HepG2 (cell line): Measurements from ENCODE around the gene INTS15. TPM values are rescaled to one million over a fixed set of nuclear protein-coding genes. Genes with fewer than 3 reads are reported as not detected.

ENCODE experiments used
- CHD4 ChIP-seq: fragments of 200-600 bp; sonication (generic); IDR thresholded peaks from 2 replicates; pipeline ENCODE4 v1.7.0; 2017; ENCODE audit warnings: mild to moderate bottlenecking, low read length, borderline replicate concordance
- CREBL2 ChIP-seq: sonication (generic); formaldehyde crosslinking; IDR thresholded peaks from 2 replicates; pipeline ENCODE4 v1.8.1; 2023; ENCODE audit warnings: missing genetic modification reagents, mild to moderate bottlenecking, borderline replicate concordance
- CREM ChIP-seq, 2 experiments: sonication (generic) in 1 of 2; formaldehyde crosslinking in 1 of 2; IDR thresholded peaks; 2 replicates each; pipeline versions ENCODE4 v1.4.0 to v1.6.1; 2016 to 2020; ENCODE audit warnings: antibody characterized with exemption in 1 of 2, mild to moderate bottlenecking in 1 of 2, missing genetic modification reagents in 1 of 2
- KAT2B ChIP-seq: fragments of 150-350 bp; IDR thresholded peaks from 2 replicates; pipeline ENCODE4 v1.6.1; 2014; ENCODE audit warnings: low read depth, low read length, borderline replicate concordance
- PATZ1 ChIP-seq: sonication (generic); formaldehyde crosslinking; IDR thresholded peaks from 2 replicates; pipeline ENCODE4 v1.4.0; 2020; ENCODE audit warnings: missing genetic modification reagents
- SAP130 ChIP-seq: IDR thresholded peaks from 2 replicates; pipeline ENCODE4 v1.6.1; 2016; ENCODE audit warnings: low read depth
- ZFP82 ChIP-seq: sonication (generic); formaldehyde crosslinking; IDR thresholded peaks from 2 replicates; pipeline ENCODE4 v1.5.1; 2020; ENCODE audit warnings: mild to moderate bottlenecking, missing genetic modification reagents, borderline replicate concordance
- ZNF235 ChIP-seq: sonication (generic); formaldehyde crosslinking; IDR thresholded peaks from 2 replicates; pipeline ENCODE4 v1.8.1; 2023; ENCODE audit warnings: mild to moderate bottlenecking, missing genetic modification reagents, borderline replicate concordance
- ZNF343 ChIP-seq: sonication (generic); formaldehyde crosslinking; IDR thresholded peaks from 2 replicates; pipeline ENCODE4 v1.4.0; 2020; ENCODE audit warnings: mild to moderate bottlenecking, missing genetic modification reagents
- ZNF598 ChIP-seq: sonication (generic); formaldehyde crosslinking; IDR thresholded peaks from 2 replicates; pipeline ENCODE4 v1.5.1; 2020; ENCODE audit warnings: mild to moderate bottlenecking, missing genetic modification reagents, borderline replicate concordance
- ZNF883 ChIP-seq: sonication (generic); formaldehyde crosslinking; IDR thresholded peaks from 2 replicates; pipeline ENCODE4 v1.5.1; 2020; ENCODE audit warnings: mild to moderate bottlenecking, missing genetic modification reagents; ENCODE audit errors: not compliant biosample characterization
- ZSCAN9 ChIP-seq: IDR thresholded peaks from 2 replicates; pipeline ENCODE4 v1.6.1; 2016; ENCODE audit warnings: borderline replicate concordance
- polyA plus RNA-seq, 8 experiments: library from polyadenylated mRNA; depleted of rRNA in 3 of 8; stranded (reverse) in 7 of 8; unstranded in 1 of 8; fragments of >200 nt; fragmentation: Illumina TruSeq in 4 of 8; extraction: Trizol in 4 of 8; gene quantifications; 2 replicates each; pipeline versions ENCODE4 v1.2.1 to v1.2.3, GENCODE V29; 2011 to 2016; ENCODE audit warnings: low read depth in 4 of 8, missing spikeins in 1 of 8, mixed read lengths in 1 of 8; ENCODE audit not compliant: insufficient read depth in 1 of 8
- total RNA-seq, 5 experiments: library from RNA; depleted of rRNA; stranded (reverse); fragments of >200 nt; fragmentation: Illumina TruSeq; extraction: Trizol; gene quantifications; 2 replicates each; pipeline ENCODE4 v1.2.3, GENCODE V29; 2016; ENCODE audit warnings: low read depth in 1 of 5
- TF ChIP-seq, protein P1 (sequence below): sonication (generic); formaldehyde crosslinking; IDR thresholded peaks from 2 replicates; pipeline ENCODE4 v1.8.0; 2022; ENCODE audit warnings: missing genetic modification reagents, mild to moderate bottlenecking, inconsistent platforms, borderline replicate concordance
- TF ChIP-seq, protein P2 (sequence below): sonication (generic); formaldehyde crosslinking; IDR thresholded peaks from 2 replicates; pipeline ENCODE4 v1.5.0; 2020; ENCODE audit warnings: missing genetic modification reagents
- TF ChIP-seq, protein P3 (sequence below): sonication (generic); formaldehyde crosslinking; IDR thresholded peaks from 2 replicates; pipeline ENCODE4 v1.4.0; 2020; ENCODE audit warnings: mild to moderate bottlenecking, low read depth, missing genetic modification reagents
- TF ChIP-seq, protein P4 (sequence below): sonication (generic); formaldehyde crosslinking; IDR thresholded peaks from 2 replicates; pipeline ENCODE4 v1.4.0; 2020; ENCODE audit warnings: missing genetic modification reagents, borderline replicate concordance

Gene INTS15
- total and polyA plus RNA-seq, 2 of the 13 experiments (the other 11 are each of a cell fraction or from before 2014, with no cell fraction given): 16.3 to 25.7 TPM

DNA sequence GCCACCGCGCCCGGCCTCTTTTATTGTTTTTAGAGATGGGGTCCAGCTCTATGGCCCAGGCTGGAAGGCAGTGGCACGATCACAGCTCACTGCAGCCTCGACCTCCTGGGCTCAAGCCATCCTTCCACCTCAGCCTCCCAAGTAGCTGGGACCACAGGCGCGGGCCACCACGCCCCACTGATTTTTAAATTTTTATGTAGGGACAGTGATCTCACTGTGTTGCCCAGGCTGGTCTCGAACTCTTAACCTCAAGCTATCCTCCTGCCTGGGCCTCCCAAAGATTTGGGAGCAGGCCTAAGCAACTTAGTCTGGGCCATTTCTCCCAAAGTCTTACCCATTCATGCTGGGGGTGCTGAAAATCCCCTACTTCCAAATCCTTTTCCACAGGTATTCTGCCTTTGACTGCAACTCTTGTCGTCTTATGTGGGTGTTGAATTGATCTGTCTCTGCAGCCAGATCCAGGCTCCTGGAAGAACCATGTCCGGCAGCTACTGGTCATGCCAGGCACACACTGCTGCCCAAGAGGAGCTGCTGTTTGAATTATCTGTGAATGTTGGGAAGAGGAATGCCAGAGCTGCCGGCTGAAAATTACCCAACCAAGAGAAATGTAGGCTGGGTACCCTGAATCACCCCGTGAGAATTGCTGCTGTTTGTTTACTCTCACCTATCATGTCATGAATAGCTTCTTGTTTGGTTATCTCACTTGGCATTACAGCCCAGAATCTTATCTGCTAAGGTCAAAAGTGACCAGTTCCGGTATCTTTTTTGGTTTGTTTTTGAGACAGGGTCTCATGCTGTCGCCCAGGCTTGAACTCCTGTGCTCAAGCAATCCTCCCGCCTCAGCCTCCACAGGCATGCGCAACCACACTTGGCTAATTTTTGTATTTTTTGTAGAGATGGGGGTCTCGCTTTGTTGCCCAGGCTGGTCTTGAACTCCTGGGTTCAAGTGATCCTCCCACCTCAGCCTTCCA is 11.4 kb upstream of the INTS15 start (continued):
- TF ChIP-seq CREM (IDR thresholded peaks at IDR 0.05): peak; percentile 77
- no peak for TF ChIP-seq CREM (CRISPR knock-in tag; IDR thresholded peaks at IDR 0.05)
- TF ChIP-seq, protein P1, sequence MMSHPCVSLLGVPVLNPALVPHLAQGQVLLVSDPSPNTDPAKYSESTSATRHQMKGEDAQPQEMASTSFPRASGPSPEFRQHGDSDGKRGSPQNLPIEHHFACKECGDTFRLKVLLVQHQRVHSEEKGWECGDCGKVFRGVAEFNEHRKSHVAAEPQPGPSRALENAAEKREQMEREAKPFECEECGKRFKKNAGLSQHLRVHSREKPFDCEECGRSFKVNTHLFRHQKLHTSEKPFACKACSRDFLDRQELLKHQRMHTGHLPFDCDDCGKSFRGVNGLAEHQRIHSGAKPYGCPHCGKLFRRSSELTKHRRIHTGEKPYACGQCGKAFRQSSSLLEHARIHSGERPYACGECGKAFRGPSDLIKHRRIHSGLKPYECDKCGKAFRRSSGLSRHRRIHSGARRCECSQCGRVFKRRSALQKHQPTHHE (CRISPR knock-in tag): no peak; the same call in 1 of the 2 replicates
- peak; percentile 51; the same call in 1 of the 2 replicates for TF ChIP-seq PATZ1 (CRISPR knock-in tag)
- no peak for TF ChIP-seq ZNF598 (CRISPR knock-in tag)
- no peak for TF ChIP-seq KAT2B
- 0 out of 2 replicates have a peak, but pooled peaks have one; percentile 13 for TF ChIP-seq ZFP82 (CRISPR knock-in tag)
- TF ChIP-seq, protein P2, sequence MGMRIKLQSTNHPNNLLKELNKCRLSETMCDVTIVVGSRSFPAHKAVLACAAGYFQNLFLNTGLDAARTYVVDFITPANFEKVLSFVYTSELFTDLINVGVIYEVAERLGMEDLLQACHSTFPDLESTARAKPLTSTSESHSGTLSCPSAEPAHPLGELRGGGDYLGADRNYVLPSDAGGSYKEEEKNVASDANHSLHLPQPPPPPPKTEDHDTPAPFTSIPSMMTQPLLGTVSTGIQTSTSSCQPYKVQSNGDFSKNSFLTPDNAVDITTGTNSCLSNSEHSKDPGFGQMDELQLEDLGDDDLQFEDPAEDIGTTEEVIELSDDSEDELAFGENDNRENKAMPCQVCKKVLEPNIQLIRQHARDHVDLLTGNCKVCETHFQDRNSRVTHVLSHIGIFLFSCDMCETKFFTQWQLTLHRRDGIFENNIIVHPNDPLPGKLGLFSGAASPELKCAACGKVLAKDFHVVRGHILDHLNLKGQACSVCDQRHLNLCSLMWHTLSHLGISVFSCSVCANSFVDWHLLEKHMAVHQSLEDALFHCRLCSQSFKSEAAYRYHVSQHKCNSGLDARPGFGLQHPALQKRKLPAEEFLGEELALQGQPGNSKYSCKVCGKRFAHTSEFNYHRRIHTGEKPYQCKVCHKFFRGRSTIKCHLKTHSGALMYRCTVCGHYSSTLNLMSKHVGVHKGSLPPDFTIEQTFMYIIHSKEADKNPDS (CRISPR knock-in tag): no peak
- TF ChIP-seq CREBL2 (CRISPR knock-in tag): no peak
- TF ChIP-seq ZNF235 (CRISPR knock-in tag): no peak; the same call in 1 of the 2 replicates
- no peak for TF ChIP-seq ZNF883 (CRISPR knock-in tag)
- TF ChIP-seq, protein P3, sequence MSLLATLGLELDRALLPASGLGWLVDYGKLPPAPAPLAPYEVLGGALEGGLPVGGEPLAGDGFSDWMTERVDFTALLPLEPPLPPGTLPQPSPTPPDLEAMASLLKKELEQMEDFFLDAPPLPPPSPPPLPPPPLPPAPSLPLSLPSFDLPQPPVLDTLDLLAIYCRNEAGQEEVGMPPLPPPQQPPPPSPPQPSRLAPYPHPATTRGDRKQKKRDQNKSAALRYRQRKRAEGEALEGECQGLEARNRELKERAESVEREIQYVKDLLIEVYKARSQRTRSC (CRISPR knock-in tag): no peak
- no peak for TF ChIP-seq ZNF343
- TF ChIP-seq CHD4: peak; percentile 56; the same call in 1 of the 2 replicates
- no peak for TF ChIP-seq ZSCAN9 (CRISPR knock-in tag)
- TF ChIP-seq SAP130 (CRISPR knock-in tag): peak; percentile 94
- TF ChIP-seq, protein P4, sequence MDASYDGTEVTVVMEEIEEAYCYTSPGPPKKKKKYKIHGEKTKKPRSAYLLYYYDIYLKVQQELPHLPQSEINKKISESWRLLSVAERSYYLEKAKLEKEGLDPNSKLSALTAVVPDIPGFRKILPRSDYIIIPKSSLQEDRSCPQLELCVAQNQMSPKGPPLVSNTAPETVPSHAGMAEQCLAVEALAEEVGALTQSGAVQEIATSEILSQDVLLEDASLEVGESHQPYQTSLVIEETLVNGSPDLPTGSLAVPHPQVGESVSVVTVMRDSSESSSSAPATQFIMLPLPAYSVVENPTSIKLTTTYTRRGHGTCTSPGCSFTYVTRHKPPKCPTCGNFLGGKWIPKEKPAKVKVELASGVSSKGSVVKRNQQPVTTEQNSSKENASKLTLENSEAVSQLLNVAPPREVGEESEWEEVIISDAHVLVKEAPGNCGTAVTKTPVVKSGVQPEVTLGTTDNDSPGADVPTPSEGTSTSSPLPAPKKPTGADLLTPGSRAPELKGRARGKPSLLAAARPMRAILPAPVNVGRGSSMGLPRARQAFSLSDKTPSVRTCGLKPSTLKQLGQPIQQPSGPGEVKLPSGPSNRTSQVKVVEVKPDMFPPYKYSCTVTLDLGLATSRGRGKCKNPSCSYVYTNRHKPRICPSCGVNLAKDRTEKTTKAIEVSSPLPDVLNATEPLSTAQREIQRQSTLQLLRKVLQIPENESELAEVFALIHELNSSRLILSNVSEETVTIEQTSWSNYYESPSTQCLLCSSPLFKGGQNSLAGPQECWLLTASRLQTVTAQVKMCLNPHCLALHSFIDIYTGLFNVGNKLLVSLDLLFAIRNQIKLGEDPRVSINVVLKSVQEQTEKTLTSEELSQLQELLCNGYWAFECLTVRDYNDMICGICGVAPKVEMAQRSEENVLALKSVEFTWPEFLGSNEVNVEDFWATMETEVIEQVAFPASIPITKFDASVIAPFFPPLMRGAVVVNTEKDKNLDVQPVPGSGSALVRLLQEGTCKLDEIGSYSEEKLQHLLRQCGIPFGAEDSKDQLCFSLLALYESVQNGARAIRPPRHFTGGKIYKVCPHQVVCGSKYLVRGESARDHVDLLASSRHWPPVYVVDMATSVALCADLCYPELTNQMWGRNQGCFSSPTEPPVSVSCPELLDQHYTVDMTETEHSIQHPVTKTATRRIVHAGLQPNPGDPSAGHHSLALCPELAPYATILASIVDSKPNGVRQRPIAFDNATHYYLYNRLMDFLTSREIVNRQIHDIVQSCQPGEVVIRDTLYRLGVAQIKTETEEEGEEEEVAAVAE (CRISPR knock-in tag): no peak
